Natural killer cell treated with Interleukin-12 subunit alpha and Interleukin-12 subunit beta and Interleukin-15 and Interleukin-18, amount 100 ng/mL, for 72 hours (primary cell): ENCODE results near the gene GRAMD1A. TPM values are rescaled to one million over a fixed set of nuclear protein-coding genes. Genes with fewer than 3 reads are reported as not detected.
"Not testable (repeated sequence)": the region's sequence is repeated elsewhere in the genome, so short reads cannot be mapped to it uniquely, and the experiment has no call there.

Source experiments
- ATAC-seq, 2 donors: fragments of 150-1000 bp; cut with Tn5 transposase in 1 of 2; sonication (Bioruptor Pico), chemical (Tn5 transposase) in 1 of 2; 2 replicates each; pipeline ENCODE4 v1.10.0; 2021
- DNase-seq: peaks from one replicate; pipeline ENCODE4 v3.0.0; 2022; ENCODE audit warnings: low spot score
- H3K27ac Mint-ChIP-seq, 2 donors: 1 replicate in 1 of 2; 2 replicates in 1 of 2; pipeline ENCODE4 v1.8.0; 2022; ENCODE audit warnings: mixed read lengths in 2 of 2, mild to moderate bottlenecking in 1 of 2, moderate library complexity in 1 of 2
- H3K27me3 Mint-ChIP-seq, 2 donors: 1 replicate in 1 of 2; 2 replicates in 1 of 2; pipeline ENCODE4 v1.8.0; 2022; ENCODE audit warnings: mixed read lengths in 2 of 2
- H3K36me3 Mint-ChIP-seq: one replicate; pipeline ENCODE4 v1.8.0; 2022; ENCODE audit warnings: mixed read lengths
- H3K4me1 Mint-ChIP-seq, 2 donors: 1 replicate in 1 of 2; 2 replicates in 1 of 2; pipeline ENCODE4 v1.8.0; 2022; ENCODE audit warnings: low read depth in 2 of 2, mixed read lengths in 2 of 2, mild to moderate bottlenecking in 1 of 2
- H3K4me3 Mint-ChIP-seq: one replicate; pipeline ENCODE4 v1.8.0; 2022; ENCODE audit warnings: mixed read lengths
- H3K9me3 Mint-ChIP-seq: 2 replicates; pipeline ENCODE4 v1.8.0; 2022; ENCODE audit warnings: mixed read lengths
- total RNA-seq, 2 donors: library from RNA; stranded (reverse); gene quantifications; one replicate each; pipeline ENCODE4 v1.2.3, GENCODE V29; 2022

The GRAMD1A gene
- total RNA-seq, 2 donors from 2014 or later, result 57.8 to 106 TPM

GRCh38 chr19:35011737-35012682 is 11.9 kb downstream of the GRAMD1A start:
- H3K4me1 Mint-ChIP-seq, result peaks cover 45 to 46% of the 10 kb centered on the region in 2 donors
- no peaks in the 10 kb centered on the region for H3K9me3 Mint-ChIP-seq
- peak overlapping the region; percentile 68 to 83 for H3K27ac Mint-ChIP-seq
- H3K27me3 Mint-ChIP-seq, result no peaks in the 10 kb centered on the region
- H3K4me3 Mint-ChIP-seq, result peak overlapping the region; percentile 72
- H3K36me3 Mint-ChIP-seq, result peaks cover 6% of the 10 kb centered on the region
- ATAC-seq (peak in 1 of 2 donors; percentile 42), DNase-seq (no peak)

DNA sequence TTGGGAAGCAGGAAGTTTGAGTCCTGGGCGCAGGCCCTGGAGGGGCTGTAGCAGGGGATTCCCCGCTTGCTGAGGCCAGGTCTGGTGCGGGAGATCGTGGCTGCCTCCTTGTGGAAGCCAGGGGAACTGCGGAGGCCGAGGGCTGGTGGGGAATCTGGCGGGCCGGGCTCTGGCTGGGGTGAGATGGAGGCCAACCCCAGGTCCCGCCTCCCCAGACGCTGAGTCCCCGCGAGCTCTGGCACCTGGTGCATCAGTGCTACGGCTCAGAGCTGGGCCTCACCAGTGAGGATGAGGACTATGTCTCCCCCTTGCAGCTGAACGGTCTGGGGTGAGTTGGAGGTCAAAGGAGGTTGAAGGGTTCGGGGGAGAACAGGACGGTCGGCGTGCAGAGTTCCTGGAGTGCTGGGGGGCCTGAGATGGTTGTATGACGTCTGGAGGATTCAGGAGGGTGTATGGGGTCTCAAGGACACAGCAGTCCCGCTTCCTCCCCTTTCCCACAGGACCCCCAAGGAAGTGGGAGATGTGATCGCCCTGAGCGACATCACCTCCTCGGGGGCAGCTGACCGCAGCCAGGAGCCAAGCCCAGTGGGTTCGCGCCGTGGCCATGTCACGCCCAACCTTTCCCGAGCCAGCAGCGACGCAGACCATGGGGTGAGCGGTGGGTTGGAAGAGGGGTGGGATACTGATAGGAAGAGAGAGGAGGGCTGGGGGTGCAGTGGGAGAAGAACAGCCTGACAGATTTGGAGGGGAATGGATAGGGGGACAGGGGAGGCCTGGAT is 13.1 kb downstream of the GRAMD1A start:
- peaks cover 46 to 51% of the 10 kb centered on the region in 2 donors for H3K4me1 Mint-ChIP-seq
- peak overlapping the region; percentile 68 to 83 for H3K27ac Mint-ChIP-seq
- DNase-seq, result peak; percentile 77
- H3K36me3 Mint-ChIP-seq, result peaks cover 12% of the 10 kb centered on the region
- peak; percentile 70 to 80 for ATAC-seq
- peak overlapping the region; percentile 72 for H3K4me3 Mint-ChIP-seq
- H3K27me3 Mint-ChIP-seq, result no peaks in the 10 kb centered on the region
- no peaks in the 10 kb centered on the region for H3K9me3 Mint-ChIP-seq

GRCh38 chr19:35013820-35014754 is 14.0 kb downstream of the GRAMD1A start:
- ATAC-seq, result peak; percentile 65 to 69
- peak overlapping the region; percentile 72 for H3K4me3 Mint-ChIP-seq
- H3K27ac Mint-ChIP-seq, result peak overlapping the region; percentile 68 to 83
- H3K27me3 Mint-ChIP-seq, result no peaks in the 10 kb centered on the region
- DNase-seq, result peak; percentile 72
- H3K36me3 Mint-ChIP-seq, result peaks cover 14% of the 10 kb centered on the region
- peaks cover 50 to 51% of the 10 kb centered on the region in 2 donors for H3K4me1 Mint-ChIP-seq
- H3K9me3 Mint-ChIP-seq, result no peaks in the 10 kb centered on the region

GRCh38 chr19:35014774-35015173 is 14.7 kb downstream of the GRAMD1A start:
- peaks cover 51 to 52% of the 10 kb centered on the region in 2 donors for H3K4me1 Mint-ChIP-seq
- not testable (repeated sequence) for H3K27me3 Mint-ChIP-seq, DNase-seq, ATAC-seq, H3K9me3 Mint-ChIP-seq
- peak overlapping the region; percentile 66 for H3K4me3 Mint-ChIP-seq
- peaks cover 18% of the 10 kb centered on the region for H3K36me3 Mint-ChIP-seq
- H3K27ac Mint-ChIP-seq, result peak overlapping the region; percentile 68 to 83

DNA sequence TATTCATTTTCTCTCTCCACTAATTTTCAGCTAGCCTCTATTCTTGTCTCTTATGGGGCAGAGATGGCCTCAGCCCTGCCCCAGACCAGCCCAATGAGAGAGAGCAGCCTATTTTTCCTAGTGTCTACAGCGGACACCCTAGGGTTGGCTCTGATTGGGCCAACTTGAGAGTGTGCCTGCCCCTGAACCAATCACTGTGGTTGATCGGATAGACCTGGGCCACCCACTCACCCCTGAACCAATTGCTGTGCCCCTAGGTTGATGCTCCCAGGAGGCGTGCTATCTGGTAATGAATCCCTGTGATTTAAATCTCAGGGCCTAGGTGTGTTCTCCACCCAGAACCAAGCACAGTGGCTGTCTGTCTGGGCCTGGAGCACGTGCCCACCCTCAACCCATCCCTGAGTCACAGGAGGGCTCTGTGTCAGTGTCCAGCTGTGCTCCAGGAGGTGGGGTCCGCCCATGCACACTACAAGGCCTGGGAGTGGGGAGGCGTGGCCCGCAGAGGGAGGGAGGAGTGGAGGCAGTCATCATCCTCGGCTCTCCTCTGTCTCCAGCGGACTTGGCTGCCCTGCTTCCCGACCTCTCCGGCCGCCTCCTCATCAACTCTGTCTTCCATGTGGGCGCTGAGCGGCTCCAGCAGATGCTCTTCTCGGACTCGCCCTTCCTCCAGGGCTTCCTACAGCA is 15.3 kb downstream of the GRAMD1A start:
- Mint-ChIP-seq H3K27me3 (no peaks in the 10 kb centered on the region), H3K4me3 (no peak overlapping the region), H3K9me3 (no peaks in the 10 kb centered on the region), H3K27ac (no peak overlapping the region), H3K4me1 (peaks cover 47 to 51% of the 10 kb centered on the region in 2 donors), H3K36me3 (peaks cover 16% of the 10 kb centered on the region)
- ATAC-seq (no peak), DNase-seq (no peak)

DNA sequence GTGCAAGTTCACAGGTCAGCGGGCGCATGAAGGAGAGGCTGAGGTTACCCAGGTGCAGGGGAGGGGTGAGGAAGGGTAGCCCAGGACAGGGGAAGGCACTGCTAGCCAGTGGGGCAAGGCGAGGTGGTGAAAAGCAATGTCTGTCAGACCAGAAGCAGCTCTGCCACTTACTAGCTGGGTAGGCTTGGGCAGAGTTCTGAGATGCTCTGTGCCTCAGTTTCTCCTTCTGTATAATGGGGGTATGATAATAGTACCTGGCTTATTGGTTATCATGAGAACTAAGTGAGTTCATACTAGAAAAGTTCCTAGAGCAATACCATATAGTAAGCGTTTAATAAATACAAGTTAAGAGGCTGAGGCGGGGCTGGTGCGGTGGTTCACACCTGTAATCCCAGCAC is 15.8 kb downstream of the GRAMD1A start:
- Mint-ChIP-seq H3K9me3 (no peaks in the 10 kb centered on the region), H3K4me1 (peaks cover 44 to 47% of the 10 kb centered on the region in 2 donors), H3K36me3 (peaks cover 13% of the 10 kb centered on the region), H3K4me3 (no peak overlapping the region), H3K27ac (no peak overlapping the region), H3K27me3 (no peaks in the 10 kb centered on the region)
- no peak for DNase-seq
- ATAC-seq, result no peak

- Mint-ChIP-seq H3K27ac (peak overlapping the region in 1 of 2 donors; percentile 14), H3K4me1 (peaks cover 28 to 34% of the 10 kb centered on the region in 2 donors), H3K9me3 (no peaks in the 10 kb centered on the region), H3K27me3 (no peaks in the 10 kb centered on the region), H3K4me3 (no peak overlapping the region), H3K36me3 (peaks cover 13% of the 10 kb centered on the region)
- DNase-seq (no peak), ATAC-seq (no peak)
Observed at GRCh38 chr19:35017507-35017906, 17.4 kb downstream of the GRAMD1A start.

- ATAC-seq, result no peak
- H3K27me3 Mint-ChIP-seq, result no peaks in the 10 kb centered on the region
- H3K9me3 Mint-ChIP-seq, result no peaks in the 10 kb centered on the region
- DNase-seq, result no peak
- no peak overlapping the region for H3K27ac Mint-ChIP-seq
- peaks cover 20 to 25% of the 10 kb centered on the region in 2 donors for H3K4me1 Mint-ChIP-seq
- H3K4me3 Mint-ChIP-seq, result no peak overlapping the region
- peaks cover 13% of the 10 kb centered on the region for H3K36me3 Mint-ChIP-seq
Observed at GRCh38 chr19:35018379-35018778, 18.3 kb downstream of the GRAMD1A start.

GRCh38 chr19:35019144-35019543 is 19.0 kb downstream of the GRAMD1A start:
- Mint-ChIP-seq H3K36me3 (peaks cover 13% of the 10 kb centered on the region), H3K4me3 (no peak overlapping the region), H3K27ac (no peak overlapping the region), H3K4me1 (peaks cover 12 to 19% of the 10 kb centered on the region in 2 donors), H3K9me3 (no peaks in the 10 kb centered on the region), H3K27me3 (no peaks in the 10 kb centered on the region)
- ATAC-seq (no peak), DNase-seq (no peak)

GRCh38 chr19:35021016-35021415 is 20.9 kb downstream of the GRAMD1A start:
- Mint-ChIP-seq H3K36me3 (peaks cover 13% of the 10 kb centered on the region), H3K27me3 (no peaks in the 10 kb centered on the region), H3K4me1 (peaks cover 5 to 11% of the 10 kb centered on the region in 2 donors), H3K9me3 (no peaks in the 10 kb centered on the region), H3K27ac (no peak overlapping the region), H3K4me3 (no peak overlapping the region)
- DNase-seq (no peak), ATAC-seq (no peak)

DNA sequence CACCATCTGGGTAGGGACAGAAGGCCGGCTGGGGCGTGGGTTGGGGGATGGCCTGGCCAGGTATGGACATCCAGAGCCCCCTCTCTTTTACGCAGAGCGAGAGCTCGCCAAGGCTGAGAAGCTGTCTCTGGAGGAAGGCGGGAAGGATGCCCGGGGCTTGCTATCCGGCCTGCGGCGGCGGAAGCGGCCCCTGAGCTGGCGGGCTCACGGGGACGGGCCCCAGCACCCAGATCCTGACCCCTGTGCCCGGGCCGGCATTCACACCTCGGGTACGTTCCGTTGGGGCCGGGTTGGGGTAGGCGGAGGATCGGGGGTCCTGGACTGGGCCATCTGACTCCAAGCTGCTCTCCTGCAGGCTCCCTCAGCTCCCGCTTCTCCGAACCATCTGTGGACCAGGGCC is 21.5 kb downstream of the GRAMD1A start:
- DNase-seq (no peak), ATAC-seq (no peak)
- H3K4me1 Mint-ChIP-seq, result peaks cover 5 to 11% of the 10 kb centered on the region in 2 donors
- H3K27ac Mint-ChIP-seq, result no peak overlapping the region
- H3K27me3 Mint-ChIP-seq, result no peaks in the 10 kb centered on the region
- H3K9me3 Mint-ChIP-seq, result no peaks in the 10 kb centered on the region
- peaks cover 13% of the 10 kb centered on the region for H3K36me3 Mint-ChIP-seq
- no peak overlapping the region for H3K4me3 Mint-ChIP-seq

- Mint-ChIP-seq H3K36me3 (peaks cover 12% of the 10 kb centered on the region), H3K4me3 (no peak overlapping the region), H3K27me3 (no peaks in the 10 kb centered on the region)
Observed at GRCh38 chr19:35022460-35022859, 22.3 kb downstream of the GRAMD1A start.

More at GRCh38 chr19:35022460-35022859, 22.3 kb downstream of the GRAMD1A start:
- H3K9me3 Mint-ChIP-seq, result no peaks in the 10 kb centered on the region
- ATAC-seq, result no peak
- no peak overlapping the region for H3K27ac Mint-ChIP-seq
- no peak for DNase-seq
- H3K4me1 Mint-ChIP-seq, result peaks cover 3 to 11% of the 10 kb centered on the region in 2 donors
